ENCODE results near the gene KRTAP10-5.

Gene KRTAP10-5

DNA sequence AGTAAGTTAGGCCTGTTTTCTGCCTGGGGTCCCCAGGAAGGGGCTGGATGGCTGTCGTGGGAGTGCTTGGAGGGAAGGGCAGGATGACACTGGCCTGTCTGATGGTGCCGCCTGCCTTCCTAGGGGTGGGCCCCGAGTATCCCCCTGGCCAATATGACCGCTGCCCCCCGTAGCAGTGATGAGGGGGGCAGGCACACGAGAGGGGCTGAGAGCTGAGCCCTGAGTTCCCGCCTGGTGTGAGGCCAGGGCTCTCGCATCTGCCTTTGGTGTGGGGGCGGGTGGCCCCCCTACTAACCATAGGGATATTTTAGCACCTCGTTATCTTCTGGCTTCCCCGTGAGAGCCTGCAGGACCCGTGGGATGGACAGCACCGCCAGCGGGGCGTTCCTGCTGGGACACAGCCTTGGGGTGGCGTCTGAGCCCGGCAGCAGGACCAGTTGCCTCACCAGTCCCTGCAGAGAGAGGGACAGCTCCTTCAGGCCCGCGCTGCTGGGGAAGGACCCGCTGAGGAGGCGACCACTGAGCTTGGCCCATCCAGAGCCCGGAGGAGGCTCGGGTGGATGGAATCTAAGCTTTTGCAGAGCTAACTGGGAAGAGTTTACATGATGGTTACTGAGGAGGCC, 50.8 kb downstream of the KRTAP10-5 start:
- DNase-seq (ENCODE audit: low read depth), result no peak
